HCT116 (cell line): ENCODE measurements around the gene PSKH1.

ENCODE experiments used
- CBX3 ChIP-seq: IDR thresholded peaks from 2 replicates; pipeline ENCODE4 v1.6.1; 2012; ENCODE audit warnings: low read depth
- FOSL1 ChIP-seq: IDR thresholded peaks from 2 replicates; pipeline ENCODE4 v1.6.1; 2012; ENCODE audit warnings: low read depth
- JUND ChIP-seq: IDR thresholded peaks from 2 replicates; pipeline ENCODE4 v1.6.1; 2012
- POLR2A ChIP-seq: IDR thresholded peaks from 2 replicates; pipeline ENCODE4 v1.7.0; 2011; ENCODE audit warnings: borderline replicate concordance; ENCODE audit not compliant: insufficient read depth, insufficient read length; ENCODE audit errors: extremely low read depth
- POLR2AphosphoS5 ChIP-seq: IDR thresholded peaks from 2 replicates; pipeline ENCODE4 v1.6.1; 2011; ENCODE audit warnings: mild to moderate bottlenecking, low read depth, low read length, moderate library complexity
- RAD21 ChIP-seq: IDR thresholded peaks from 2 replicates; pipeline ENCODE4 v1.6.1; 2012; ENCODE audit warnings: low read depth, mild to moderate bottlenecking
- SP1 ChIP-seq: IDR thresholded peaks from 2 replicates; pipeline ENCODE4 v1.6.1; 2012; ENCODE audit warnings: low read depth
- TCF7L2 ChIP-seq: IDR thresholded peaks from 2 replicates; pipeline ENCODE4 v1.7.0; 2011; ENCODE audit warnings: borderline replicate concordance, inconsistent platforms; ENCODE audit not compliant: insufficient read depth, insufficient read length; ENCODE audit errors: extremely low read depth
- YY1 ChIP-seq: IDR thresholded peaks from 2 replicates; pipeline ENCODE4 v1.6.1; 2011; ENCODE audit warnings: low read length, low read depth, moderate library complexity, mild to moderate bottlenecking; ENCODE audit not compliant: insufficient replicate concordance; ENCODE audit errors: extremely low read depth
- ZNF274 ChIP-seq: fragments of 200-500 bp; sonication (Bioruptor generic); IDR thresholded peaks from 2 replicates; pipeline ENCODE4 v1.6.1; 2014; ENCODE audit warnings: mild to moderate bottlenecking, low read depth, low read length, inconsistent platforms
- TF ChIP-seq, protein P1 (sequence below), 3 experiments: fragments of 200-600 bp in 1 of 3; sonication (generic) in 1 of 3; IDR thresholded peaks in 2 of 3; conservative IDR thresholded peaks in 1 of 3; 2 replicates each; pipeline ENCODE4 v1.5.1; 2012 to 2017; ENCODE audit warnings: low read depth in 2 of 3, low read length in 2 of 3, antibody characterized with exemption in 1 of 3, borderline replicate concordance in 1 of 3, control low read depth in 1 of 3, mild to moderate bottlenecking in 1 of 3, mixed read lengths in 1 of 3, mixed run types in 1 of 3, moderate library complexity in 1 of 3; ENCODE audit not compliant: insufficient read depth in 1 of 3

DNA sequence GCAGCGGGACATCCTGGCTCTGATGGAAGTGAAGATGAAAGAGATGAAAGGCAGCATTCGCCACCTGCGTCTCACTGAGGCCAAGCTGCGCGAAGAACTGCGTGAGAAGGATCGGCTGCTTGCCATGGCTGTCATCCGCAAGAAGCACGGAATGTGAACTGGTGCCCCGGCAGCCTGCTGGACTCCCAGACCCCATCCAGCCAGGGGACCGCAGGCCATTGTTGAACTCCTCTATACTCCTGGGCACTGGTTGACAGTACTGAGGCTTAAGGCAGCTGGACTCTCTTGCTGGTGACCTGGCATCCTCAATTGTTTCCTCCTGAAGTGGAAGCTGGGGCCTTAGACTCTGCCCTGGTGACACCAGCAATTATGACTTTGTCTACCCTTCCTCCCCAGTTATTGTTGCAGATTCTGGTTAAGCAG lies 49.7 kb upstream of the PSKH1 start:
- TF ChIP-seq, protein P1, sequence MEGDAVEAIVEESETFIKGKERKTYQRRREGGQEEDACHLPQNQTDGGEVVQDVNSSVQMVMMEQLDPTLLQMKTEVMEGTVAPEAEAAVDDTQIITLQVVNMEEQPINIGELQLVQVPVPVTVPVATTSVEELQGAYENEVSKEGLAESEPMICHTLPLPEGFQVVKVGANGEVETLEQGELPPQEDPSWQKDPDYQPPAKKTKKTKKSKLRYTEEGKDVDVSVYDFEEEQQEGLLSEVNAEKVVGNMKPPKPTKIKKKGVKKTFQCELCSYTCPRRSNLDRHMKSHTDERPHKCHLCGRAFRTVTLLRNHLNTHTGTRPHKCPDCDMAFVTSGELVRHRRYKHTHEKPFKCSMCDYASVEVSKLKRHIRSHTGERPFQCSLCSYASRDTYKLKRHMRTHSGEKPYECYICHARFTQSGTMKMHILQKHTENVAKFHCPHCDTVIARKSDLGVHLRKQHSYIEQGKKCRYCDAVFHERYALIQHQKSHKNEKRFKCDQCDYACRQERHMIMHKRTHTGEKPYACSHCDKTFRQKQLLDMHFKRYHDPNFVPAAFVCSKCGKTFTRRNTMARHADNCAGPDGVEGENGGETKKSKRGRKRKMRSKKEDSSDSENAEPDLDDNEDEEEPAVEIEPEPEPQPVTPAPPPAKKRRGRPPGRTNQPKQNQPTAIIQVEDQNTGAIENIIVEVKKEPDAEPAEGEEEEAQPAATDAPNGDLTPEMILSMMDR (IDR thresholded peaks at IDR 0.05 in 2 of 3, conservative IDR thresholded peaks at IDR 0.05 in 1 of 3; ENCODE audit: borderline replicate concordance in 1 of 3, insufficient read depth in 1 of 3, low read depth in 2 of 3, low read length in 2 of 3) = no peak
- TF ChIP-seq CBX3 (no peak), ZNF274 (no peak), SP1 (no peak), POLR2AphosphoS5 (no peak), JUND (no peak), FOSL1 (no peak), YY1 (no peak), POLR2A (no peak), TCF7L2 (no peak), RAD21 (no peak)
